Glomerular visceral epithelial cell (primary cell): Measurements from ENCODE around the gene SMARCA4.
A peak's percentile ranks its signal among the peaks of the same experiment; 100 is the strongest.
"Not testable (repeated sequence)": the region's sequence is repeated elsewhere in the genome, so short reads cannot be mapped to it uniquely, and the experiment has no call there.

Experiments
- DNase-seq: peaks from one replicate; pipeline ENCODE4 v3.0.0-alpha.2; 2016; ENCODE audit errors: extremely low spot score

The SMARCA4 gene

GRCh38 chr19:10928563-10929401, 32.0 kb upstream of the SMARCA4 start, which contains the start of the genes TIMM29 and YIPF2:
TSS of gene TIMM29 (plus strand) at chr19:10928811. CDS start at chr19:10928823, 12 bp downstream.
TSS of gene YIPF2 (minus strand) at chr19:10928639. CDS start at chr19:10928410, 229 bp downstream.
- peak; percentile 99 for DNase-seq

GRCh38 chr19:10929402-10929794, 31.4 kb upstream of the SMARCA4 start:
- DNase-seq = no peak

GRCh38 chr19:10935371-10936059, 25.3 kb upstream of the SMARCA4 start:
- no peak for DNase-seq

GRCh38 chr19:10936661-10937084, 24.2 kb upstream of the SMARCA4 start:
- DNase-seq = peak; percentile 82

- not testable (repeated sequence) for DNase-seq
These were observed 19.2 kb upstream of the SMARCA4 start for GRCh38 chr19:10941649-10942048.

GRCh38 chr19:10943412-10943811, 17.4 kb upstream of the SMARCA4 start:
- DNase-seq = not testable (repeated sequence)

GRCh38 chr19:10945264-10945663, 15.6 kb upstream of the SMARCA4 start:
- DNase-seq = no peak

GRCh38 chr19:10946958-10947657, 13.7 kb upstream of the SMARCA4 start:
- peak; percentile 56 for DNase-seq

- no peak for DNase-seq
These were observed 8.0 kb upstream of the SMARCA4 start for GRCh38 chr19:10952809-10953208.

- DNase-seq = not testable (repeated sequence)
These were observed 1.4 kb upstream of the SMARCA4 start for GRCh38 chr19:10959277-10959968.

GRCh38 chr19:10961073-10961860, 437 bp downstream of the SMARCA4 start:
- peak; percentile 31 for DNase-seq

GRCh38 chr19:10962863-10963262, 2.0 kb downstream of the SMARCA4 start:
- no peak for DNase-seq

- DNase-seq = no peak
These were observed 3.0 kb downstream of the SMARCA4 start for GRCh38 chr19:10963865-10964264.

- no peak for DNase-seq
These were observed 4.1 kb downstream of the SMARCA4 start for GRCh38 chr19:10964903-10965302.

- no peak for DNase-seq
These were observed 4.6 kb downstream of the SMARCA4 start for GRCh38 chr19:10965398-10965797.

- no peak for DNase-seq
These were observed 6.0 kb downstream of the SMARCA4 start for GRCh38 chr19:10966809-10967208.

- DNase-seq = peak; percentile 40
These were observed 7.8 kb downstream of the SMARCA4 start for GRCh38 chr19:10968527-10969135.

GRCh38 chr19:10971107-10971726, 10.4 kb downstream of the SMARCA4 start:
- no peak for DNase-seq

- peak; percentile 25 for DNase-seq
These were observed 14.7 kb downstream of the SMARCA4 start for GRCh38 chr19:10975374-10976130.
